Amygdala (tissue), 56 donors: Measurements from ENCODE around the gene PHF21A.

ENCODE experiments used
- DNase-seq, 56 donors: peaks; one replicate each; lab custom pipeline; 2025; lab: John Stamatoyannopoulos, UW

The PHF21A gene

GRCh38 chr11:45894555-45895247 lies 226.6 kb downstream of the PHF21A start:
- peak in 1 of 56 donors; percentile 16 for DNase-seq

- DNase-seq = no peak
Measured at GRCh38 chr11:45892856-45893255, 228.4 kb downstream of the PHF21A start.

- DNase-seq = no peak
Measured at GRCh38 chr11:45890886-45891550, 230.2 kb downstream of the PHF21A start.

- no peak for DNase-seq
Measured at GRCh38 chr11:45889966-45890365, 231.3 kb downstream of the PHF21A start.

GRCh38 chr11:45889555-45889954 lies 231.7 kb downstream of the PHF21A start:
- DNase-seq = no peak

GRCh38 chr11:45887587-45887986 lies 233.7 kb downstream of the PHF21A start:
- DNase-seq = peak in 1 of 56 donors; percentile 24

GRCh38 chr11:45886816-45887520 lies 234.3 kb downstream of the PHF21A start:
- no peak for DNase-seq

GRCh38 chr11:45885921-45886721 lies 235.1 kb downstream of the PHF21A start:
- DNase-seq = peak in 1 of 56 donors; percentile 28

GRCh38 chr11:45885274-45885920 lies 235.9 kb downstream of the PHF21A start, which contains the start of gene MAPK8IP1:
TSS of gene MAPK8IP1 (plus strand) at chr11:45885651. CDS start at chr11:45885821, 170 bp downstream.
- peak in 20 of 56 donors; percentile 23 to 74 (median 44) for DNase-seq

GRCh38 chr11:45884596-45885185 lies 236.6 kb downstream of the PHF21A start:
- DNase-seq = no peak
